ENCODE data around the gene MAP2K3.

DNA sequence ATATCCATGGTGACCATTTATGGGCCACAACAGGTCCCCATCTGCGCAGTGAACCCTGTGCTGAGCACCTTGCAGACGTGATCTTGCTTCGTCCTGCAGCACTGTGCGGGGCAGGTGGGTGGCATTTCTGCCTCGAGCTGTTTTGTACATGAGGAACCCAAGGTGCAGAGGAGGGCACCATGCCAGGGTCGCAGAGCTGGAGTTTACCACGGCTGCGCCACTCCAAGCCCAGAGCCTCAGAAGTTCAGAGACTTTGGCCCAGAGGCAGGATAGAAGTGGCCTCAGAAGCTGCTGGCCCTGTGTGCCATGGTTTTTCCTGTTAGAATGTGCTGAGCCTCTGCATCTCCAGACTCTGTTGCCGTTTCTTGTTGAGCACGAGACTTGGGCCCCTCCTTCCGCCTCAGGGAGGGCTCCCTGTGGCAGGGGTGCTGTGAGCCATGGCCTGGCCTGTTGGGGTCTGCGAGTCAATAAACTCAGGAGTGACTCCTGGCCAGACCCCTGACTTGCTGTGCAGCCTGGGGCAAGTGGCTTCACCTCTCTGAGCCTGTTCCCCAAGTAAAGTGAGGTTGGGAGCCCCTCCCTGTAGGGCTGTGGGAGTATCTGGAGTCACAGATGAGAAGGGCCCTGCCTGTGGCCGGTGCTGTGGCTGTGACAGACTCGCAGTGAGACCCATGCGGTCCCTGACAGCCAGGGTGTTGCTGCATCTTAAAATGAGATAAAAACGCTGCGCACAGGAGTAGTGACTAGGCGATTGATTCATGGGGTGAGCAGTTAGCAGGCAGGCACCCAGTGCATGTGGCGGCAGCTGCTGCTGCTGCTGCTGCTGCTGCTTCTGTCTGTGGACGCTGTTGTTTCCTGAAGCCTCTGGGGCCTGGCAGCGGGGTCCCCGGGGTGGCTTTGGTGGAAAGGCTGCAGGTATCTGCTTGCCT is 11.8 kb downstream of the MAP2K3 start:
- no peak for TF ChIP-seq EZH2 (IDR thresholded peaks at IDR 0.05; ENCODE audit: insufficient read depth, poor library complexity, severe bottlenecking)
- no peak for TF ChIP-seq EZH2phosphoT487 (IDR thresholded peaks at IDR 0.05; ENCODE audit: insufficient read depth, low read depth)

Measured in GM23248 (cell line).